Iris pigment epithelial cell (primary cell): ENCODE data around the gene FOXL1.
"Not testable (repeated sequence)": the region's sequence is repeated elsewhere in the genome, so short reads cannot be mapped to it uniquely, and the experiment has no call there.

Experiments used
- DNase-seq: peaks from one replicate; pipeline ENCODE4 v3.0.0-alpha.2; 2011; ENCODE audit warnings: low read depth

The FOXL1 gene

GRCh38 chr16:86581458-86581857, 3.1 kb downstream of the FOXL1 start:
- DNase-seq = no peak

DNA sequence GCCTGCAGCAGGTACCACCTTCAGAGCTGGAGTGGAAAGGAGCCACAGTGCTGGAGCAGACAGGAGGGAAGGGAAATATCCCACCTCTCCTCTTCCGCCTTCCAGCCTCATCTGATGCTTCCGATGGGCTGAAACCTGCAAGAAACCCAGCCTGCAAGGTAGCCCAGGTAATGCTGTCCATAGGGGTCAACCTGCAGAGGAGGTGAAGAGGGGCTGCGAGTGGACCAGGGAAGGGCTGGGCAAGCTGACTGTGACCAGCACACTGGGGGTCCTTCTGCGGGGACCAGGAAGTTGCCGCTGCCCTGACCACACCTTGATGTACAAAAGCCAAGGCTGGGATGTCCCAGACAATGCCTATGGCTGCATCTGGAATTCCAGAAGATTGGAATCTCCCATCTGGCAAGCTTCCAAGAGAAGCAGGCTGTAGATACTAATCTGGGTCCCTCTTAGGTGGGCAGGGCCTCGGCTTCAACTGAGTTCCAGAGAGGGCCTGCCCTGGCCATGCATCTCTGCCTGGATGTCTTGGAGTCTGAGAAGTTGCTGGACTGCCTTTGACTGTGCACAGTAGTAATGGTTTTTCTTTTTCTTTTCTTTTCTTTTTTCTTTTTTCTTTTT, 5.8 kb downstream of the FOXL1 start:
- no peak for DNase-seq

- peak; percentile 76 for DNase-seq
These were observed 6.7 kb downstream of the FOXL1 start for GRCh38 chr16:86584726-86585721.

GRCh38 chr16:86585821-86586611, 7.7 kb downstream of the FOXL1 start:
- peak; percentile 58 for DNase-seq

DNA sequence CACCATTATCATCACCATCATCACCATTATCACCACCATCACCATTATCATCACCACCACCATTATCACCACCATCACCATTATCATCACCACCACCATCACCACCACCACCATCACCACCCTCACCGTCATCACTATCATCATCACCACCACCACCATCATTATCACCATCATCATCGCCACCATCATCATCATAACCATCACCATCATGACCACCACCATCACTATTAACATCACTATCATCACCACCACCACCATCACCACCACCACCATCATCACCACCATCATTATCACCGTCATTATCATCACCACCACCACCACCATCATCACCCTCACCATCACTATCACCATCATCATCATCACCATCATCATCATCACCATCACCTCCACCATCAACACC, 9.1 kb downstream of the FOXL1 start:
- DNase-seq = no peak

- DNase-seq = not testable (repeated sequence)
These were observed 9.6 kb downstream of the FOXL1 start for GRCh38 chr16:86587955-86588354.

DNA sequence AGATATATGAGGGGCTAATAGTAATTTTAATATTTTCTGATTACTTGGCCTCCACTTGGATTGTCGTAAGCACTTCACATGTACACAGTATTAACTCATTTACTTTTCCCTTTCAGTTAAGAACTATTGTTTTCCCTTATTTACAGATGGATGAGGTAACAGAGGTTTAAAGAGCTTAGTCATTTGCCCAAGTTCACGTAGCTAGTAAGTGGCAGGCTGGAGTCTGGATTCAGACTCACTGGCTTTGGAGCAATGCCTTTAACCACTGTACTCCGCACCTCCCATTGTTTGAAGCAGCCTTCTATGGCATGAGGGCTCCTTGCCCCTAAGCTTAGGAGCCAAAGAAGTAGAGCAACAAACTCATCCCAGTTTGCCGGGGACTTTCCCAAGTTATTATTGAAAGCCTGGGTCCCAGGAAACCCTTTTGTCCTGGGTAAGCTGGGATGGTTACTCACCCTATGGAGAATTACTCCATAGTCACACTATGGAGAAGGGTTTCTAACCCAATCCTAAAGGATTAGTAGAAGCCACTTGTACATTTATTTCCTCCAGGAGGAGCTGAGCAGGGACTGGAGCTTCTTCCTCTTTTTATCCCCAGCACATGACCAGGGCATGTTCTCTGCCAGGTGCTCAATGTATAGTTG, 12.3 kb downstream of the FOXL1 start:
- peak; percentile 90 for DNase-seq

GRCh38 chr16:86591270-86591669, 12.9 kb downstream of the FOXL1 start:
- no peak for DNase-seq

DNA sequence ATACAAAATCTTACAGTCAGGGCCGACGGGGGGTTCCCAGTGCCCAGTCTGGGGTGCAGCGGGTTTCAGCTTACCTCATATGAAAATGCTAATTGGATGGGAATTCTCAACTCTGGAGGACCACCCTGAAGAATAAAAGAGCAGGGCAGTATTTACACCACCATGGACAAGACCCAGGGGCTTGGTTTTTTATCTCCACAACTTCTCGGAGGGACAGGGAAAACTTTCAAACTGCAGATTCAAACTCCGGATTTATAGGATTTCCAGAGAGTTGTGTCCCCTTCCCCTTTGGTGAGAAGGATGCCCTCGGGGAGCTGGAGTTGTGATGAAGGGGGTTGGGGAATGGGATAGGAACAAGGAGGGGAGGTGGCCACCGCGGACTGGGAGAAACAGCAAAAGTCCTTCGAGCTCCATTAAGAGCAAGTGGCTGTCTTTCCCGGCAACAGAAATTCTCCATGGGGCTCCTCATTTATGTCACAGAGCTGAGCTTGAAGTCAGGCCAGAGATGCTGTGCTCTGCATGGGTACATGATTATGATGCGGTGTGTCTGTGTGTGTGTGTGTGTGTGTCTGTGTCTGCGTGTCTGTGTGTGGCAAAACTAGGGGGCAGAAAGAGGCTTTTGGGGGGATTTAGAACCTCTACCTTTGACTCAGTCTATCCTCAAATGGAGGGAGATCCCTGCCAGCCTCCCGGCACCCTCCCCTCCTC, 15.7 kb downstream of the FOXL1 start:
- DNase-seq = no peak

GRCh38 chr16:86594721-86595120, 16.4 kb downstream of the FOXL1 start:
- DNase-seq = no peak

GRCh38 chr16:86595983-86596605, 17.7 kb downstream of the FOXL1 start:
- DNase-seq = no peak

- no peak for DNase-seq
These were observed 19.0 kb downstream of the FOXL1 start for GRCh38 chr16:86597126-86597879.

GRCh38 chr16:86597880-86598606, 19.7 kb downstream of the FOXL1 start:
- peak; percentile 47 for DNase-seq

DNA sequence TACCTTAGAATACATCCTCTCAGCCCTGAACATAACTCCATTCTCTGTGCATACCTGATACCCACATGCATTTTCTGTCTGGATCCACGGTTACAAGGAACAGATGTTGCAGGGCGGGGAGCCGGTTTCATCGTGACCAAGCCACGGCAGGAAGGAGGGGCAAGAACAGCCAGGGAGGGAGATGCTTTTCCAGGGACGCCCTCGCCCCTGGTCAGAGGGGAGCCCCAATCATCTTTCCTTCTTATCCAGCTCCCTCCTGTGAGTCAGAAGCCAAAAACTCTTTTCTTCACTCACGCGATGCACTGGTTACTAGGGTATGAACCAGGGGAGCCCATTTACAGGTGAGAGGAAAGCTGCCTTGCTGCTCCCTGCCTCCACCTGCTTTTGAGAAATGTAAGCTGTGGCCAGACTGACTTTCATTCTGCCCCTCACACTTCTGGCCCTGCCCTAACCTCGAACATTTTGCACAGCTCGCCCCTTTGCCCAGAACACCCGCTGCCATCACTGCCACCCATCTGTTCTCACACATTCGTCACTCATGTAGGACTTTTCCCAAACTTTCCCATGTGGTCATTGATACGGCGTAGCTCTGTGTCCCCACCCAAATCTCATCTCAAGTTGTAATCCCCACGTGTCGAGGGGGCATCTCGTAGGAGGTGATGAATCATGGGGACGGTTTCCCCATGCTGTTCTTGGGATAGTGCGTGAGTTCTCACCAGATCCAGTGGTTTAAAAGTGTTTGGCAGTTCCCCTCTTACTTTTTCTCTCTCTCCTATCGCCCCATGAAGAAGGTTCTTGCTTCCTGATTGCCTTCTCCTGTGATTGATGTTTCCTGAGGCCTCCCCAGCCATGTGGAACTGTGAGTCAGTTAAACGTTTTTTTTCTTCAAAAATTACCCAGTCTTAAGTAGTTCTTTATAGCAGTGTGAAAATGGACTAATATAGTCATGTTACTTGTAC, 20.5 kb downstream of the FOXL1 start:
- DNase-seq = no peak

- no peak for DNase-seq
These were observed 23.0 kb downstream of the FOXL1 start for GRCh38 chr16:86601356-86601755.

- no peak for DNase-seq
These were observed 24.2 kb downstream of the FOXL1 start for GRCh38 chr16:86602521-86602920.

DNA sequence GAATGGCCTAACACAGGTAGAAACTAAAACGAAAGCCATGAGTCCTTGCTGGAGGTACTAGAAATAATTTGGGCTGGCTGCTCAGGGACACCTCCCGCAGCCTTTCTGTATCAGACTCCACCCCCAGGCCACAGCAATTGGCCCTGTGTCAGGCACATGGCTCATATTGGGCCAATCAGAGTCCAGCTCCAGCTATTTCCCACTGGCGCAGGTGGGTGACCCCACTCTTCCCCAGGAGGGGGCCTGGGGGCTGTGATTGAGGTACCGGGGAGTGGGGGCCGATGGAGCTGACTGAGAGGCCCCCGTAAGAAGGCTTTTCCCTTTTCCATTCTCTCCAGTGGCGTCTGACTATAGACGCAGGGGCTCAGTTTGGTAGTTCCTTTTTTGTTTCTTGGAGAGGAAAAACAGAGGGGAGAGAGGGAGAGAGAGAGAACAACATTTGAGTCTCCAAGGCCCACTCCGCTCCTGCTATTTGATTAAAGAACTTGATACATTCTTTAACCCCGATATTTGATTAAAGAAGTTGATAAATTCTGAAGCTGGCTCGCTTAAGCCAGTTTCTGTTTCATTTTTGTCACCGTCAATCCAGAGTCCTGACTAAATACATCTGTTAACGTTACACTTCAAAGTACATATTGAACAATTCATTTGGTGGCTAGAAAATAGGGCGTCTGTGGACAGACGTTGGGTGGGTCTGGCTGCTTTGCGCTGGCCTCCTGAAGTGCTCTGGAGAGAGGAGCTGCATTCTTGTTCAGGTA, 26.3 kb downstream of the FOXL1 start:
- no peak for DNase-seq
